Liver (tissue), 9 donors: ENCODE data around the gene SLC16A10. TPM values are rescaled to one million over a fixed set of nuclear protein-coding genes. Genes with fewer than 3 reads are reported as not detected.

Source experiments
- DNase-seq: peaks from one replicate; pipeline ENCODE4 v3.0.0-alpha.2; 2017; ENCODE audit warnings: low spot score
- H3K27ac ChIP-seq, 2 donors: one replicate each; pipeline ENCODE4 v1.7.0; 2013; ENCODE audit warnings: inconsistent platforms in 2 of 2, low read length in 2 of 2, control low read depth in 1 of 2, low read depth in 1 of 2, mild to moderate bottlenecking in 1 of 2
- H3K27me3 ChIP-seq, 4 donors: one replicate each; pipeline versions ENCODE4 v1.6.1 to v1.7.0; 2013; ENCODE audit warnings: low read length in 3 of 4, inconsistent platforms in 1 of 4, mild to moderate bottlenecking in 1 of 4, moderate library complexity in 1 of 4; ENCODE audit not compliant: control insufficient read depth in 4 of 4, insufficient read depth in 4 of 4
- H3K36me3 ChIP-seq, 4 donors: one replicate each; pipeline versions ENCODE4 v1.6.1 to v1.7.0; 2013; ENCODE audit warnings: low read length in 3 of 4, mild to moderate bottlenecking in 3 of 4, low read depth in 1 of 4, moderate library complexity in 1 of 4; ENCODE audit not compliant: control insufficient read depth in 4 of 4, insufficient read depth in 3 of 4
- H3K4me1 ChIP-seq, 4 donors: one replicate each; pipeline versions ENCODE4 v1.6.1 to v1.7.0; 2013; ENCODE audit warnings: low read length in 3 of 4, mild to moderate bottlenecking in 3 of 4, moderate library complexity in 1 of 4; ENCODE audit not compliant: control insufficient read depth in 4 of 4, insufficient read depth in 4 of 4
- H3K4me3 ChIP-seq, 3 donors: one replicate each; pipeline versions ENCODE4 v1.6.1 to v1.7.0; 2013; ENCODE audit warnings: low read length in 3 of 3, control low read depth in 1 of 3, low read depth in 1 of 3, mild to moderate bottlenecking in 1 of 3
- H3K9ac ChIP-seq, 2 donors: one replicate each; pipeline ENCODE4 v1.7.0; 2013; ENCODE audit warnings: low read length in 2 of 2, mild to moderate bottlenecking in 2 of 2, moderate library complexity in 2 of 2, control low read depth in 1 of 2, low read depth in 1 of 2
- H3K9me3 ChIP-seq, 4 donors: one replicate each; pipeline versions ENCODE4 v1.6.1 to v1.7.0; 2013; ENCODE audit warnings: low read length in 3 of 4; ENCODE audit not compliant: control insufficient read depth in 4 of 4
- EGR1 ChIP-seq, 2 donors: IDR thresholded peaks; 2 replicates each; pipeline ENCODE4 v1.6.1; 2016 to 2018; ENCODE audit warnings: antibody characterized with exemption in 2 of 2, low read depth in 2 of 2
- FOXA1 ChIP-seq: IDR thresholded peaks from 2 replicates; pipeline ENCODE4 v1.6.1; 2016; ENCODE audit warnings: antibody characterized with exemption
- FOXA2 ChIP-seq: IDR thresholded peaks from 2 replicates; pipeline ENCODE4 v1.6.1; 2016; ENCODE audit warnings: antibody characterized with exemption
- GABPA ChIP-seq, 2 donors: IDR thresholded peaks in 1 of 2; conservative IDR thresholded peaks in 1 of 2; 2 replicates each; pipeline ENCODE4 v1.6.1; 2016; ENCODE audit warnings: antibody characterized with exemption in 2 of 2, mild to moderate bottlenecking in 1 of 2, moderate library complexity in 1 of 2
- HNF4A ChIP-seq, 2 donors: conservative IDR thresholded peaks; 2 replicates each; pipeline ENCODE4 v1.6.1; 2016; ENCODE audit warnings: antibody characterized with exemption in 2 of 2, mild to moderate bottlenecking in 2 of 2
- HNF4G ChIP-seq: IDR thresholded peaks from 2 replicates; pipeline ENCODE4 v1.6.1; 2016; ENCODE audit warnings: antibody characterized with exemption
- JUND ChIP-seq, 2 donors: IDR thresholded peaks; 2 replicates each; pipeline ENCODE4 v1.6.1; 2016; ENCODE audit warnings: antibody characterized with exemption in 2 of 2
- NR2F2 ChIP-seq: IDR thresholded peaks from 2 replicates; pipeline ENCODE4 v1.6.1; 2016; ENCODE audit warnings: antibody characterized with exemption
- RAD21 ChIP-seq, 2 donors: IDR thresholded peaks; 2 replicates each; pipeline ENCODE4 v1.6.1; 2016; ENCODE audit warnings: antibody characterized with exemption in 2 of 2, mild to moderate bottlenecking in 2 of 2
- RXRA ChIP-seq, 2 donors: IDR thresholded peaks; 2 replicates each; pipeline ENCODE4 v1.6.1; 2017 to 2018; ENCODE audit warnings: antibody characterized with exemption in 2 of 2, mild to moderate bottlenecking in 1 of 2
- SP1 ChIP-seq: IDR thresholded peaks from 2 replicates; pipeline ENCODE4 v1.6.1; 2018; ENCODE audit warnings: antibody characterized with exemption, mild to moderate bottlenecking
- TAF1 ChIP-seq: conservative IDR thresholded peaks from 2 replicates; pipeline ENCODE4 v1.6.1; 2016; ENCODE audit warnings: antibody characterized with exemption, mild to moderate bottlenecking
- YY1 ChIP-seq: IDR thresholded peaks from 2 replicates; pipeline ENCODE4 v1.6.1; 2016; ENCODE audit warnings: antibody characterized with exemption, mild to moderate bottlenecking
- WGBS: extraction: QIAGEN DNeasy Blood & Tissue Kit; methylation state at CpG from one replicate; pipeline ENCODE4 v1.1.7; 2013; 5-methylcytosine and 5-hydroxymethylcytosine counted together
- polyA plus RNA-seq, 2 donors: library from polyadenylated mRNA; stranded (reverse) in 1 of 2; unstranded in 1 of 2; fragments of 200-250 nt in 1 of 2; fragments of >200 nt in 1 of 2; fragmentation: Nextera tagmentation in 1 of 2; extraction: Ambion mirVana in 1 of 2; gene quantifications; one replicate each; pipeline versions ENCODE4 v1.2.1 to v1.2.3, GENCODE V29; 2013 to 2015
- total RNA-seq, 2 donors: library from RNA; depleted of rRNA; stranded (reverse); fragments of >200 nt; gene quantifications; one replicate each; pipeline ENCODE4 v1.2.3, GENCODE V29; 2014
- TF ChIP-seq, protein P1 (sequence below): IDR thresholded peaks from 2 replicates; pipeline ENCODE4 v1.6.1; 2016; ENCODE audit warnings: antibody characterized with exemption
- TF ChIP-seq, protein P2 (sequence below): IDR thresholded peaks from 2 replicates; pipeline ENCODE4 v1.6.1; 2016; ENCODE audit warnings: antibody characterized with exemption, mild to moderate bottlenecking
- TF ChIP-seq, protein P3 (sequence below): IDR thresholded peaks from 2 replicates; pipeline ENCODE4 v1.6.1; 2016; ENCODE audit warnings: antibody characterized with exemption
- TF ChIP-seq, protein P4 (sequence below): fragments of 150-350 bp; IDR thresholded peaks from 2 replicates; pipeline ENCODE4 v1.5.1; 2017; ENCODE audit warnings: improper control_type of control experiment, low read depth, low read length; ENCODE audit not compliant: missing input control
- TF ChIP-seq, protein P5 (sequence below): IDR thresholded peaks from 2 replicates; pipeline ENCODE4 v1.6.1; 2016; ENCODE audit warnings: antibody characterized with exemption
- donor health status: healthy.
- donor health status: healthy.
- donor health status: healthy.
- donor health status: healthy.
- donor health status: healthy.

The SLC16A10 gene
- total and polyA plus RNA-seq, 4 donors: 1.8 to 16.7 (median 8.4) TPM

DNA sequence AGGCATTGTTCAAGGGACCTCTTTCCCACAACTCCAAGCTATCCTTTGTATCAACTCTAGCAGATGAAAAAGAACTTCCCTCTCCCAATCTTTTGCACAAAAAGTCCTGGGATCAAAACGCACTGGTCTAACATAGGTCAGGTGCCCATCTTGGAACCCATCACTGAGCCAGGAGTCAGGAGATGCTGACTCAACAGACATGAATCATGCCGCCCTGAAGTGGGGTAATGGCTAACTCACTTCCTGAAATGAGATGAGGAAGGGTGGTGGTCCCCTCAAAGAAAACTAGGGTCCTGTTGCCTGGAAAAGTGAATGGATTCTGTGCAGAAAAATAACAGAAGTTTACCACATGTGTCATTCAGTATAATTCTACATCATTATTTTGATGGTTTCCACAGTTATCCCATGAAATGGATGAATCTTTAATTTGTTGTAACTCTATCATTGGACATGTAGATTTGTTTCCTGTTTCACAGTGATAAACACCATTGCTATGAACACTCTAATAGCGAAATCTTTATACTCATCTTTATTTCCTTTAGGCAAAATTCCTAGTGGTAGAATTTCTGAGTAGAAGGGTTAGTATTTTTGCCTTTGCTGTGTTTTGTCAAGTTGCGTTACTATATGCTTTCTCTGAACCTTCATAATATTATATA is 151.3 kb downstream of the SLC16A10 start:
- WGBS: 81% methylated on average over 4 of the region's 4 CpGs

More for the DNA sequence above, 151.3 kb downstream of the SLC16A10 start:
- Histone ChIP-seq H3K9me3 (no peaks in the 10 kb centered on the region), H3K4me3 (no peak overlapping the region), H3K4me1 (no peaks in the 10 kb centered on the region), H3K9ac (no peak overlapping the region), H3K27me3 (no peaks in the 10 kb centered on the region), H3K27ac (no peak overlapping the region), H3K36me3 (no peaks in the 10 kb centered on the region)
- TF ChIP-seq, protein P1, sequence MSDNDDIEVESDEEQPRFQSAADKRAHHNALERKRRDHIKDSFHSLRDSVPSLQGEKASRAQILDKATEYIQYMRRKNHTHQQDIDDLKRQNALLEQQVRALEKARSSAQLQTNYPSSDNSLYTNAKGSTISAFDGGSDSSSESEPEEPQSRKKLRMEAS: no peak
- TF ChIP-seq, protein P2, sequence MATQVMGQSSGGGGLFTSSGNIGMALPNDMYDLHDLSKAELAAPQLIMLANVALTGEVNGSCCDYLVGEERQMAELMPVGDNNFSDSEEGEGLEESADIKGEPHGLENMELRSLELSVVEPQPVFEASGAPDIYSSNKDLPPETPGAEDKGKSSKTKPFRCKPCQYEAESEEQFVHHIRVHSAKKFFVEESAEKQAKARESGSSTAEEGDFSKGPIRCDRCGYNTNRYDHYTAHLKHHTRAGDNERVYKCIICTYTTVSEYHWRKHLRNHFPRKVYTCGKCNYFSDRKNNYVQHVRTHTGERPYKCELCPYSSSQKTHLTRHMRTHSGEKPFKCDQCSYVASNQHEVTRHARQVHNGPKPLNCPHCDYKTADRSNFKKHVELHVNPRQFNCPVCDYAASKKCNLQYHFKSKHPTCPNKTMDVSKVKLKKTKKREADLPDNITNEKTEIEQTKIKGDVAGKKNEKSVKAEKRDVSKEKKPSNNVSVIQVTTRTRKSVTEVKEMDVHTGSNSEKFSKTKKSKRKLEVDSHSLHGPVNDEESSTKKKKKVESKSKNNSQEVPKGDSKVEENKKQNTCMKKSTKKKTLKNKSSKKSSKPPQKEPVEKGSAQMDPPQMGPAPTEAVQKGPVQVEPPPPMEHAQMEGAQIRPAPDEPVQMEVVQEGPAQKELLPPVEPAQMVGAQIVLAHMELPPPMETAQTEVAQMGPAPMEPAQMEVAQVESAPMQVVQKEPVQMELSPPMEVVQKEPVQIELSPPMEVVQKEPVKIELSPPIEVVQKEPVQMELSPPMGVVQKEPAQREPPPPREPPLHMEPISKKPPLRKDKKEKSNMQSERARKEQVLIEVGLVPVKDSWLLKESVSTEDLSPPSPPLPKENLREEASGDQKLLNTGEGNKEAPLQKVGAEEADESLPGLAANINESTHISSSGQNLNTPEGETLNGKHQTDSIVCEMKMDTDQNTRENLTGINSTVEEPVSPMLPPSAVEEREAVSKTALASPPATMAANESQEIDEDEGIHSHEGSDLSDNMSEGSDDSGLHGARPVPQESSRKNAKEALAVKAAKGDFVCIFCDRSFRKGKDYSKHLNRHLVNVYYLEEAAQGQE: no peak
- TF ChIP-seq RAD21 (IDR thresholded peaks at IDR 0.05) (no peak), EGR1 (IDR thresholded peaks at IDR 0.05; ENCODE audit: low read depth in 2 of 2) (no peak), SP1 (no peak), TAF1 (no peak), FOXA2 (no peak), JUND (IDR thresholded peaks at IDR 0.05) (no peak), HNF4G (no peak), GABPA (IDR thresholded peaks at IDR 0.05 in 1 of 2, conservative IDR thresholded peaks at IDR 0.05 in 1 of 2) (no peak), FOXA1 (no peak), NR2F2 (no peak), RXRA (IDR thresholded peaks at IDR 0.05) (no peak), YY1 (no peak), HNF4A (conservative IDR thresholded peaks at IDR 0.05) (no peak)
- TF ChIP-seq, protein P3, sequence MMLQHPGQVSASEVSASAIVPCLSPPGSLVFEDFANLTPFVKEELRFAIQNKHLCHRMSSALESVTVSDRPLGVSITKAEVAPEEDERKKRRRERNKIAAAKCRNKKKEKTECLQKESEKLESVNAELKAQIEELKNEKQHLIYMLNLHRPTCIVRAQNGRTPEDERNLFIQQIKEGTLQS: no peak
- TF ChIP-seq, protein P4, sequence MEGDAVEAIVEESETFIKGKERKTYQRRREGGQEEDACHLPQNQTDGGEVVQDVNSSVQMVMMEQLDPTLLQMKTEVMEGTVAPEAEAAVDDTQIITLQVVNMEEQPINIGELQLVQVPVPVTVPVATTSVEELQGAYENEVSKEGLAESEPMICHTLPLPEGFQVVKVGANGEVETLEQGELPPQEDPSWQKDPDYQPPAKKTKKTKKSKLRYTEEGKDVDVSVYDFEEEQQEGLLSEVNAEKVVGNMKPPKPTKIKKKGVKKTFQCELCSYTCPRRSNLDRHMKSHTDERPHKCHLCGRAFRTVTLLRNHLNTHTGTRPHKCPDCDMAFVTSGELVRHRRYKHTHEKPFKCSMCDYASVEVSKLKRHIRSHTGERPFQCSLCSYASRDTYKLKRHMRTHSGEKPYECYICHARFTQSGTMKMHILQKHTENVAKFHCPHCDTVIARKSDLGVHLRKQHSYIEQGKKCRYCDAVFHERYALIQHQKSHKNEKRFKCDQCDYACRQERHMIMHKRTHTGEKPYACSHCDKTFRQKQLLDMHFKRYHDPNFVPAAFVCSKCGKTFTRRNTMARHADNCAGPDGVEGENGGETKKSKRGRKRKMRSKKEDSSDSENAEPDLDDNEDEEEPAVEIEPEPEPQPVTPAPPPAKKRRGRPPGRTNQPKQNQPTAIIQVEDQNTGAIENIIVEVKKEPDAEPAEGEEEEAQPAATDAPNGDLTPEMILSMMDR: no peak
- TF ChIP-seq, protein P5, sequence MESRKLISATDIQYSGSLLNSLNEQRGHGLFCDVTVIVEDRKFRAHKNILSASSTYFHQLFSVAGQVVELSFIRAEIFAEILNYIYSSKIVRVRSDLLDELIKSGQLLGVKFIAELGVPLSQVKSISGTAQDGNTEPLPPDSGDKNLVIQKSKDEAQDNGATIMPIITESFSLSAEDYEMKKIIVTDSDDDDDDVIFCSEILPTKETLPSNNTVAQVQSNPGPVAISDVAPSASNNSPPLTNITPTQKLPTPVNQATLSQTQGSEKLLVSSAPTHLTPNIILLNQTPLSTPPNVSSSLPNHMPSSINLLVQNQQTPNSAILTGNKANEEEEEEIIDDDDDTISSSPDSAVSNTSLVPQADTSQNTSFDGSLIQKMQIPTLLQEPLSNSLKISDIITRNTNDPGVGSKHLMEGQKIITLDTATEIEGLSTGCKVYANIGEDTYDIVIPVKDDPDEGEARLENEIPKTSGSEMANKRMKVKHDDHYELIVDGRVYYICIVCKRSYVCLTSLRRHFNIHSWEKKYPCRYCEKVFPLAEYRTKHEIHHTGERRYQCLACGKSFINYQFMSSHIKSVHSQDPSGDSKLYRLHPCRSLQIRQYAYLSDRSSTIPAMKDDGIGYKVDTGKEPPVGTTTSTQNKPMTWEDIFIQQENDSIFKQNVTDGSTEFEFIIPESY: no peak
- no peak for DNase-seq
